Measurements from ENCODE around the gene SURF2.
"Not testable (repeated sequence)": the region's sequence is repeated elsewhere in the genome, so short reads cannot be mapped to it uniquely, and the experiment has no call there.

The SURF2 gene

GRCh38 chr9:133356391-133357091, at the start of gene SURF2, which contains the start of gene SURF1:
Gene SURF2 (plus strand): TSS chr9:133356550. CDS start chr9:133356593, 43 bp downstream.
Gene SURF1 (minus strand): TSS chr9:133356487. CDS start chr9:133356453, 34 bp downstream.
- peak; percentile 82 for DNase-seq (ENCODE audit: low spot score)

- no peak for DNase-seq (ENCODE audit: low spot score)
These were observed 49.0 kb upstream of the SURF2 start for GRCh38 chr9:133307301-133307700.

- DNase-seq (ENCODE audit: low spot score) = no peak
These were observed 46.7 kb upstream of the SURF2 start for GRCh38 chr9:133309608-133310007.

- no peak for DNase-seq (ENCODE audit: low spot score)
These were observed 40.4 kb upstream of the SURF2 start for GRCh38 chr9:133315997-133316396.

- not testable (repeated sequence) for DNase-seq (ENCODE audit: low spot score)
These were observed 38.8 kb upstream of the SURF2 start for GRCh38 chr9:133317551-133317950.

- no peak for DNase-seq (ENCODE audit: low spot score)
These were observed 35.9 kb upstream of the SURF2 start for GRCh38 chr9:133320421-133320881.

- DNase-seq (ENCODE audit: low spot score) = no peak
These were observed 34.9 kb upstream of the SURF2 start for GRCh38 chr9:133321411-133321935.

- DNase-seq (ENCODE audit: low spot score) = no peak
These were observed 33.6 kb upstream of the SURF2 start for GRCh38 chr9:133322701-133323100.

- no peak for DNase-seq (ENCODE audit: low spot score)
These were observed 33.1 kb upstream of the SURF2 start for GRCh38 chr9:133323211-133323610.

GRCh38 chr9:133323991-133324703, 32.2 kb upstream of the SURF2 start:
- DNase-seq (ENCODE audit: low spot score) = no peak

GRCh38 chr9:133327021-133327420, 29.3 kb upstream of the SURF2 start:
- not testable (repeated sequence) for DNase-seq (ENCODE audit: low spot score)

- no peak for DNase-seq (ENCODE audit: low spot score)
These were observed 28.4 kb upstream of the SURF2 start for GRCh38 chr9:133327834-133328484.

GRCh38 chr9:133329306-133330156, 26.8 kb upstream of the SURF2 start:
- DNase-seq (ENCODE audit: low spot score) = not testable (repeated sequence)

GRCh38 chr9:133331221-133331620, 25.1 kb upstream of the SURF2 start:
- DNase-seq (ENCODE audit: low spot score) = no peak

- DNase-seq (ENCODE audit: low spot score) = no peak
These were observed 24.5 kb upstream of the SURF2 start for GRCh38 chr9:133331641-133332380.

- no peak for DNase-seq (ENCODE audit: low spot score)
These were observed 24.0 kb upstream of the SURF2 start for GRCh38 chr9:133332381-133332730.

- DNase-seq (ENCODE audit: low spot score) = no peak
These were observed 23.3 kb upstream of the SURF2 start for GRCh38 chr9:133333011-133333410.

GRCh38 chr9:133333566-133333965, 22.8 kb upstream of the SURF2 start:
- no peak for DNase-seq (ENCODE audit: low spot score)

- DNase-seq (ENCODE audit: low spot score) = no peak
These were observed 22.2 kb upstream of the SURF2 start for GRCh38 chr9:133334161-133334560.

- DNase-seq (ENCODE audit: low spot score) = not testable (repeated sequence)
These were observed 21.5 kb upstream of the SURF2 start for GRCh38 chr9:133334888-133335287.
